ENCODE results near the gene BLZF1. TPM values are rescaled to one million over a fixed set of nuclear protein-coding genes. Genes with fewer than 3 reads are reported as not detected.

BLZF1 gene
- total RNA-seq, 1 donor from 2014 or later, result 28.1 TPM

- intact Hi-C loops (cut with DNase I), result no loop called here
- ATAC-seq, result peak; percentile 92
- peak; percentile 74 for DNase-seq (ENCODE audit: low spot score)
These were observed 59.2 kb downstream of the BLZF1 start, which contains the start of gene CCDC181 for GRCh38 chr1:169427081-169427641. CCDC181 (minus strand) TSS chr1:169427474; CDS start chr1:169424927, 2,547 bp downstream.

Other genes starting within 250 kb of the BLZF1 start
- gene NME7, start 398 bp upstream of the BLZF1 start, total RNA-seq, result 15.9 TPM
- gene CCDC181, start 59.3 kb downstream of the BLZF1 start, total RNA-seq, result 2.1 TPM
- gene SLC19A2, start 117.7 kb downstream of the BLZF1 start, total RNA-seq, result 7.0 TPM
- 1.8 TPM for gene F5, start 218.3 kb downstream of the BLZF1 start, total RNA-seq

Measured in sciatic nerve (tissue), 2 donors.